Measurements from ENCODE around the gene SERGEF.

SERGEF gene

DNA sequence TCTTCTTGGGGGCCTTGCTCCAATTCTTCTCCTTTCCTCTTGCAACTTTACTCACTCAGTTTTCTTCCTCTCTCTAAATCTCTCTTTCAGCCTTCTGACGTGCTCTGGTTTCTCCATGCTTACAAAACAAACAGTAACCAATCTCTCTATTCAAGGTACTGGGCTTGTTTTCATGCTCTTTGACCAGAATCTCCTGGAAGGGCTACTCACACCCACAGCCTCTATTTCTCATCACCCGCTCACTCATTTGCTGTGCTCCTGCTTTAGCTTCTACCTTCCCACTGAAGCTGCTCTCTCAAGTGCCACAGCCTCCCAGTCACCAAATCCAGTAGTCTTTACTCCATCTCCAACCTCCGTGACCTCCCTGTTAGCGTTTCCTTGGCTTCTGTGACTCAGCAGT is 60.4 kb downstream of the SERGEF start:
- DNase-seq (ENCODE audit: low spot score), result no peak

DNA sequence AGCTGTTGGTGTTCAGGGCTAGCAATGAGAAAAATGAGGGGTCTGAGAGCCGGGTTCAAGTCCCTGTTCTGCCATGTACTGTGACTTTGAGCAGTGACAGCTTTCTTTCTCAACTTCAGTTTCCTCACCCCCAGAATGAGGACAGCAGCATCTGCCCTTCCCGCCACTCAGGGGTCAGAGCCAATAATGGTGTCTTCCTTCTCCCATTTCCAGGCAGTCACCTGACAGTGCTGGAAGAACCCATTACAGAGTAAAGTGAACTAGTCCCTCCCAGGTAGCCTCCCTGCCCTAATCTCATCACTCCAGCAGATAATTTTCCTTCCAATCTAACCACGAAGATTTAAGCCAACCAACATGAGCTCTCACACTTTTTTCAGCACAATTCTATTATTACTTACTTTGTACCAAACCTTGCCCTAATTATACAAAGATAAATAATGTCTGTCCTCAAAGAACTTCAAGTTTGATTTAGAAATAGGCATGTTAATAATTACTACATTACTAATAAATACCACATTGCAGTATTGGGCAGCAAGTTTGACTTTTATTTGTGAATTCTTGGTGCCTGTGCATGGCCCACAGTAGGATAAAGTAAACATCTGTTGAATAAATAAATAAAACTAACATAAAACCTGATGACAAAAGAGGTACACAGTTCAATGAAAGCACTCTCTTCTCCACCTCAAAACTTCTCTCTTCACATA is 61.0 kb downstream of the SERGEF start:
- DNase-seq (ENCODE audit: low spot score), result no peak

DNA sequence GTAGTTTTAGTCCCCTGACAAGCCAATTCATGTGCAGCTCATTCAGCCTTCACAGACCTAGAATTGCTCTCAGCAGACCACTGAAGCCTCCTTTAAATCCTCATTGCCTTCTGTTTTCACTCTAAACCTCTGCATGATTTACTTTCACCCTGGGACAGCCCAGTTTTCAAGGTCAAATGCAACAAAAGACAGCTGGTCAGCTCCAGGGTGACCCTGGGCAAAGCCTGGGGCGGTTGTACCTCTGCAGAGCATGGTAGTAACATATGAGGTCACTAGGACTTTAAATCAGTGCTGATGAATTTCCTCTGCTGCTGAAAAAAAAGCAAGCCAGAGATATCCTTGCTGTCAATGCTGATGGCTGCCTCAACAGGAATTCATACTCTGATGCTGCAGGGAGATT is 62.2 kb downstream of the SERGEF start:
- DNase-seq (ENCODE audit: low spot score), result no peak

DNA sequence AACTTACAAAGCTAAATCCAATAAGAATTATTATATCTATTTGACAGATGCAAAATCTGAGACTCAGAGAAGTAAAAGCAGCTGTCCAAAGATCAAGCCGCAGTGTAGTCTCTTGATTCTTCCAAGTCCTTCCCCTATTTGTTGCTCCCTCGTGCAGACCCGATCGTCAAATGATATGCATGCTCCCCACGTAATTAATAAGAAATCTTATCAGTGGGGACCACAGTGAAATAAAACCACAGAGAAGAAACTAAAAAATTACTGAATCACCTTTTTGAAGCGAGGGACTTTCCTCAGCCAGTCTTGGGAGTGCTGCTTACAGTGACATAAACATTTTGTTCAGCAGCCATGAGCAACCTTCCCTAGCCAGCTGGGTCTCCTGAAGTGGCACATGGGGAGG is 64.6 kb downstream of the SERGEF start:
- DNase-seq (ENCODE audit: low spot score), result no peak

DNA sequence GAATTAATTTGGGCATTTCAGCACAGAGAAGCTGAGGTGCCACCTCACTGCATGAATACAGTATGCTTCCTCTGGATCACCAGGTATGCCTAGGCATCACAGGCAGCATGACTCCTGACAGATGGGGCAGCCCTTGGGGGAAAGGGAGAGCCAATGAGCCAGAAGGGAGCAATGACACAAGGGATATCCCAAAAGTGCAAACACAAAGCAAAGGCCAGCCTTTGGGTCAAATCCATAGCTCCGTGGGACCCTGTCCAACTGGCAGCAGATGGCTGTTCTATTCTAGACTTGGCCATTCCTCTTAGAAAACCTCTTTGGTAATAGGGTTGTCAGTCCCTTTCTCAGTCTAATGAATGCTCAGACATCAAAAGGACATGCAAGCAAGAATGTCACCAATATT is 73.3 kb downstream of the SERGEF start:
- no peak for DNase-seq (ENCODE audit: low spot score)

DNA sequence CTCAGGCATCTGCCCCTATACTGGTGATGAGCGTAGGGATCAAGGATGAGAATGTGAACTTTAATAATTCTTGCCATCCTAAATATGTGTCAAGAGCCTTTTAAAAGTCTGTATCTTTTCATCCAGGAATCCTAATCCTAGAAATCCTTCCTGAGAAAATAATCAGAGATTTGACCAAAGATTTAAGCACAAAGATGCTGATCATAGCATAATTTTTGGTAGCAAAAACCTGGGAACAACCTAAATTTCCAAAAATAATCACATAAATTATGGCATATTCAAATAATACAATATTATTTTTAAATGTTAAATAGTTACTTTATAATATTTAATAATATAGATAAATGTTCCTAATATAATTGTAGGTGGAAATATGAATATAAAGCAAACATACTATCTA is 76.1 kb downstream of the SERGEF start:
- DNase-seq (ENCODE audit: low spot score), result no peak

DNA sequence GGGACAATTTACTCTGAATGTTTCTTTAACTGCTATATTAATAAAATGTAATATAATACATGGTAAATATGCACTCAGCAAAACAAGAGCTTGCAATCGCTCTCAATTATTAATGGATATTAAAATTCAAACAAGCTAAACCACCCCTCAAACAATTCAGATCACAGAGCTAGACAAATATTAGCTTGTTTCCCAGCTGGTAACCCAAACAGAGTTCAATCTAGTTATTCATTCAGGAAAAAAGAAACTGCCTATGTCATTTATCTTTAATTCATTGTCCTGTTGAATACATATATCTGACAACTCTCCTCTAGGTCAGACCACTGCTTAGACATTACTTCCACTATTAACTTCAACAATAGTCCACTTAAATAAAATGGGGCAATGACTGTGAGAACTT is 78.7 kb downstream of the SERGEF start:
- no peak for DNase-seq (ENCODE audit: low spot score)

DNA sequence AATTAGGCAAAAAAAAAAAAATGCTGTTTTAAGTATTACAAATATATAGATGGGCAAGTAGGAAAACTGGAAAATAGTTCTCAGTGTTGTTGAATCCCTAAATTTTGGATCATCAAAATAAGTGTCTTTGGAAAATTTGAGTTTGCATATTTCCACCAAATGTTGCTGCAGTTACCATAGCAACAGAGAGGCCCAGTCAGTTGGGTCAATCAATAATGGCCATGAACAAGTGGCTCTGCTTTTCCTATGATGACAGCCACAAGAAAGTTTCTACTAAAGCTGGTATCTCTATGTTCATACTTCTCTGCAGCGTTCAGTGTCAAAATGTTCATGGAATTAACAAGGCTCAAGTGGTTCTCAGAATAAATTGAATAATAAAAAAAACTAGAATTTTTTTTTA is 79.1 kb downstream of the SERGEF start:
- DNase-seq (ENCODE audit: low spot score), result no peak

DNA sequence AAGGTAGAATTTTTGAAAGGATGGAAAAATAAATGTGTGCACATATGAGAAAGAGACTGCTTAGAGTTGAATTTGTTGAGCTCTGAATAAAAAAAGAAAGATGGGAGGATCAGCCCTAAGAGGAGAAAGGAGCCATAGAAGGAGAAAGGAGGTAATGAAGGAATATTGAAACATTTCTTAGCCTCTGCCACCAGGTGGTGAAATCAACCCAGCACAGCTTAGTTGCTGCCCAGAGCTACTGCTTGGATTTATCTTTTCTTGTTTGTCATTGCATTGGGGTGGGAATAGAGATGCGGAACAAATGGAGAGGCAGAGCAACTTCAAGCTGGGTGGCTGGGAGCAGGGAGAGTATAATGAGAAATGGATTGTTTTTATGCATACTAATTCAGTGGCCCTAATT is 80.4 kb downstream of the SERGEF start:
- no peak for DNase-seq (ENCODE audit: low spot score)

DNA sequence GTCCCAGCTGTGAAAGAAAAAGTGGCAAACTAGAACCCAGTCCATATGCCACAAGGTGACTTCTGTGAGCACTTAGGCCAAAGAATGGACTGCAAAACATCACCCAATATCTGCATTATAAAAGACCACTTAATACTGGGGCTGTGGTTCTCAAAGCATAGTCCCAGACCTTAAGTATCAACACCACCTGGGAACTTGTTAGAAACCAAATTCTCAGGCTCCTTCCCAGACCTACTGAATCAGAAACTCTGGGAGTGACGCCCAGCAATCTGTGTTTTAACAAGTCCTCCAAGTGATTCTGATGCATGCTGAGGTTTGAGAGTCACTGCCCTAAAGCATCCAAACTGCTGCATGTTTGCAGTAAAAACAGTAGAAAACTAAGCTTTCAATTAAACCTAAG is 81.3 kb downstream of the SERGEF start:
- DNase-seq (ENCODE audit: low spot score), result no peak

DNA sequence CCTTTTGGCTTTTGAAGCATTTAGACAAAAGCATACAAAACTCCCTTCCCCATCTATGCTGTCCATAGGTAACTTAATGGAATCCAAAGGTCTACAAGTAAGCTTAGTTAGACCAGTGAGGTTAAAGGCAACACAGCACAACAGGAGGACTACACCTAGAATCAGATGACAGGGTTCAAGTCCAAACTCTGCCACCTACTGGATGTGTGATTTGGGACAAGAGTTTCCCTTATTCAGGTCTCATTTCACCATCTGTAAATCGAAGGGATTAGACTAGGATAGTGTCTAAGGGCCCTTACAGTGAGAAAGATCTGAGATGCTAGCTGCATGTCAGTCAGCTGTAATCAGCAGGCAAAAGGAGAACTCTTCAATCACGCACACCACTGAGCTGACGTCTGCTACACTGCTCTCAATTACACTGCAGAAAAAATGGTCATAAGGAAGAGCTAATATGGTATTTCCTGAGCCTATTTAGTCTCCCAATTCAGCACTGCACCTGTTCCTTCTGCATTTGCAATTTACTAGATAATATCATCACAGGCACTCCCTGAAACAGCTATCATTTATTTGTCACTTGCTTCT is 82.2 kb downstream of the SERGEF start:
- DNase-seq (ENCODE audit: low spot score), result no peak

DNA sequence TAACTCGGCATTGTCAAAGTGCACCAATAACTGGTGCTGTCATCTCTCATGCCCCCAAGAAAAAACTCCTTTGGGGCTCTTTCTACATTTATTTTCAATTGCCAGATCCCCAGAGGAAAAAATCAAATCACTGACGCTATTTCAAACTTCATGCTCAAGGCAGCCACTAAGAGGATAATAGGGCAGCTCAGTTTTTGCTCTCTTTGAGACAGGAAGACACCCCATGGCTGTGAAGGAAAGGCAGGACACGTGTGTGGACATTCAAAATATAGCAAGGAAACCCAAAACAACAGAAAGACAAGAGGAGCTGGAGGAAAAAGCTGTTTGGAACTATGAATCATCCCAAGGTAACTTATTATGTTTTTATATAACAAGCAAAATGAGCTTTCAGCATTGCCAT is 83.7 kb downstream of the SERGEF start:
- no peak for DNase-seq (ENCODE audit: low spot score)

DNA sequence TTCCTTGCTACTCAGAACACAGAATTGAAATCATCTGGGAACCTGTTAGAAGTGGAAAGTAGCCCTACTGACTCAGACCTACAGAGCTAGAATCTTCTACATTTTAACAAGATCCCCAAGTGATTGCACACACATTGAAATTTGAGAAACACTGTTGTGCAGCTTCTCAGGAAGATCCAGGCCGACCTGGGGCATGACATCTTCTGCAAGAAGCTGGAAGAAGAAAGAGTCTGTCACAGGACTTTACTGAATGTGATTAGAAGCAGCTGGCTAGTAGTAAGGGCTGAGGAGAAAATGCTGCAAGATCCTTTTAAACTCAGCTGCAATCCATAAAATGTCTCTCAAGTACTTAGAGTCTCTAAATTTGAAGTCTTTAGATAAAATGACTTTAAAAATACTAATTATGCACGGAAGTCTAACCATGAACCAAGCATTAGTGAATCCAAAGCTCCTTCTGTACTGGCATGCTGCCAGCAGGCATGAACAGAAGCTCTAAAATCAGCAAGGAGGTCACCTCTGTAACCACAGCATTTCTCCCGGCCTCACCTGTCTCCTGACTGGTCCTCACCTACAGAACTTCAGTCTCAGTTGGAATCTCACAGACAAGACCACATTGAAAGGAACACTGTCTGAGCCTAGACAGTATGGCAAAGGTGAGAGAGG is 85.0 kb downstream of the SERGEF start:
- DNase-seq (ENCODE audit: low spot score), result no peak

DNA sequence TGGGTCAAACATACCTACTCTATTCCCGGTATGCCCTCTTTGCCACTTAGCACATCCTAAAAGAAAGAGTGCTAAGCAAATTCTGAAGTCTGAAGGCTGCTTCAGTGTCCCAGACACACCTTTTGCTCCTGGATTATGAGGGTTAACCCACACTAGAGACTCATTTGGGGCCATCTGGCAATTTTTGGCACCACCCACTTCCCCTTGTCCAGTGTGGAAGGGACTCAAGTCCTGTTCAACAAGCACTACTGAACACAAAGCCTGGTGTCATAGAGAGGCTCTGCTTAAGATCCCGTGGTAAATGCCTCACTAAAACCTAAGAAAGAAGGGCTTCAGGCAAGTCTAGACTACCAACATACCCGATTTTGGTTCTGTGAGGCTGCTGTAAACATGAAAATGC is 85.8 kb downstream of the SERGEF start:
- no peak for DNase-seq (ENCODE audit: low spot score)

DNA sequence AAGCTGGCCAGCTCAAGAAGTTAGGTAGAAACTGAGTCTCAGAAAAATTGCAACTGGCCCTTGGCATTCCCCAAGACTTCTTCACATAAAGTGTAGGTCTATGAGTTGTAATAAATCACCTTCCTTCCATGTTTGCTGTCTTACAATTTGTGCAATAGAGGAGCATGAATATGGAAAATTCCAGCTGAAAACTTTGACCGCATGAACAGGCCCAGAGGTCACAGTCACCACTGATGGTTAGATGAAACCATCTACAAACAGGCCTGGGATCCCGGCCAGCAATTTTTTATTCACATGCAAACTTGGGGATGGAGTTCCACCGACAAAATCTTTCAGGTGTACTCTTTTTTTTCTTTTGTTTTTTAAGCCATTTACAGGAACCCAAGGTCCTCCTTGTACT is 88.1 kb downstream of the SERGEF start:
- no peak for DNase-seq (ENCODE audit: low spot score)

DNA sequence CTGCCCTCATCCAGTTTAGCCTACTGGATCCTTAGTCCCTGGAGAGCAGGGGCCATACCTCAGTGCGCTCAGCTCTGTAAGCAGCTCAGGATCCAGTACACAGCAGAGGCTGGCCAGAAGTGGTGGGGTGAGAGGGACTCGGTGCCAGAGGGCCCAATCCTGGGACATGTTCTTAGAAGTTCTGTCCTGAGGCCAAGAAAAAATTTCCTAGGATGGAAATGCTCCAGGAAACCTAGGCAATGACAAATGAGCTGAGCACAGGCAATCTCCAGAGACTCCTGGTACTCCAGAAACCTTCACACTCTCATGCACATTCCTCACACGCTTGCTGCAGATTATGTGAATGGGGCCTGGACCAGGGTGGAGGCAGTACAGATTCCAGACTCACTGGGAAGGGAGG is 89.6 kb downstream of the SERGEF start:
- peak; percentile 39 for DNase-seq (ENCODE audit: low spot score)

DNA sequence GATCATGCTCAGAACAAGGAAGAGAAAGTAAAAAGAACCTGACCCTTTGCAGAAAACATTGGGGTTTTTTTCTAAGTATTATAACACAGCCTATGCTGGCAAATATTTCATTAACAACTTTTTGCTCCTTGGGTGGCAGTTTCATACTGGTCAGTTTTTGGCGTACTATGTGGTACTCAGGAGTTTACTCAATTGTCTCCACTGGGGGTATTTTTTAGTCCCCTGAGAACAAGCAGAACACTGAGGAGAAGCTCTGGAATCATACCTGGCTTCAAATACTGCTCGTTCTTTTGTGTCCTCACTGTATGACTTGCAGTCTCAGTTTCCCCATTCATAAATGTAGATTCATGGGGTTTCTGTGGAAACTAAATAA is 90.4 kb downstream of the SERGEF start:
- no peak for DNase-seq (ENCODE audit: low spot score)

DNA sequence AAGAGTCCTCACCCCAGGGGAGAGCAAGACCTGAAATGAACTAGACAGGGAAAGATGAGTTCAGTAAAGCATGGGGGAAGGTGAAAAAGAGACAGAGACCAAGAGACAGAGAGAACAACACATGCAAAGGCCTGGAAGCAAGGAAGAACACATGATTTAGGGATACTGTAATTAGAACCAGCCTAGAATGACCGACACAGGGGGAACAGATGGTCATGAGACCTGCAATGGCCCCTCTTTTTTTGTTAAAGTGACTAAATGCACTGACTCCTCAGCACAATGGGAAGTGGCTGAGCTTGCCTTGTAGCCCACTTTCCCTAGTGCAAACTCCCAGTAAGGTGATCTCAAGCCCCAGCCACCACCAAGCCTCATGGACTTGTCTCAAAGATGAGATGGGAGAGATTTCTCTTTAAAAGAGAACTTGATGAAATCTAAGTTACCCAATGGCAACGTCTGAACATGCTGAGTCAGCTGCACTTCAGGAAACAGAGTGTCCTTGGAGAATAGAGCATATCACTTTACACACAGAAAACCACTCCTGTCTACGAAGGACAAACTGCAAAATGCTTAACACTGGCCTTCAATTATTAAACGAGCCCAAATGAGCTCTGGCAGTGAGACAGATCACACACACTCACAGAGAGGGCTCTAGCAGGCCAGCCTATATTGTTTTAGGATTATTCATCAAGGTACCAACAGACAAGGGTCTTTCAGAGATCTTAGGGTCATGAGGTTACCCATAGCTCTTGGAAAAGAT is 91.0 kb downstream of the SERGEF start:
- DNase-seq (ENCODE audit: low spot score), result no peak

DNA sequence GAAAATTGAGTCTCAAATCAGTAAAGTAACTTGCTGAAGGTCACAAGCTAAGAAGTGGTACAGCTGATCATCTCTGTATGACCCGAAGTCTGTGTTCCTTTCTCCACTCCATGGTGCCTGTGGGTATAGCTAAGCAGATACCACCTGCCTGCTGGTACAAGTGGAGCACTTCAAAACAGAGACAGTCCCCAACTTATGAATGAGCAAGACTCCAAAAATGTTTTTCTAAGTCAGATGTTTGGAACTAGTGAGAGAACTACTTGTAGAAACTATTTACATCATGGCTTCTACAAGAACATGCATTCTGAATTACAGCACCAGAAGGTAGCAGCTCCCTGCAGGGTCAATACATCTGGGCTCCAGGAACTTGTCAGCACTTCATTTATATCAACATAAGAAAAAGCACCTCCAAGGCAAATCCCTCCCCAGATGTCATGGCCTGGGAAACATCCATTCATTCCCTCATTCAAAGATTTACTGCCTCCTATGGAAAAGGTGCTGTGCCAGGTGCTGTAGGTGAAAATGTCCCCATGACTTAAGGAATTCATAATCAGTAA is 94.7 kb downstream of the SERGEF start:
- no peak for DNase-seq (ENCODE audit: low spot score)

DNA sequence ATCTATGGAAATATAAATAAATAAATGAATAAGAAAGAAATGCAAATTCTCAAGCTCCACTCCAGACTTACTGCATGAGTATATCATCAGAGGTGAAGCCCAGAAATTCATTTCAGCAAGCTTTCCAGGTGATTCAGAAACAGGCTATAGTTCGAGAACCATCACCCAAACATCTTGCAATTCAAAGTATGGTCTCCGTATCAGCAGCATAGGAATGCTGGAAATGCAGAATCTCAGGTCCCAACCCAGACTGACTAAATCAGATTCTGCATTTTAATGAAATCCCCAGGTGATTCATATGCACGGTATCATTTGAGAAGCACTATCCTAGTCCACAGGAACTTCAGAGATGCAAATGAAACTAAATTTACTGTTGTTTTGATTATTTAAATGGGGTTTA is 95.3 kb downstream of the SERGEF start:
- DNase-seq (ENCODE audit: low spot score), result no peak

DNA sequence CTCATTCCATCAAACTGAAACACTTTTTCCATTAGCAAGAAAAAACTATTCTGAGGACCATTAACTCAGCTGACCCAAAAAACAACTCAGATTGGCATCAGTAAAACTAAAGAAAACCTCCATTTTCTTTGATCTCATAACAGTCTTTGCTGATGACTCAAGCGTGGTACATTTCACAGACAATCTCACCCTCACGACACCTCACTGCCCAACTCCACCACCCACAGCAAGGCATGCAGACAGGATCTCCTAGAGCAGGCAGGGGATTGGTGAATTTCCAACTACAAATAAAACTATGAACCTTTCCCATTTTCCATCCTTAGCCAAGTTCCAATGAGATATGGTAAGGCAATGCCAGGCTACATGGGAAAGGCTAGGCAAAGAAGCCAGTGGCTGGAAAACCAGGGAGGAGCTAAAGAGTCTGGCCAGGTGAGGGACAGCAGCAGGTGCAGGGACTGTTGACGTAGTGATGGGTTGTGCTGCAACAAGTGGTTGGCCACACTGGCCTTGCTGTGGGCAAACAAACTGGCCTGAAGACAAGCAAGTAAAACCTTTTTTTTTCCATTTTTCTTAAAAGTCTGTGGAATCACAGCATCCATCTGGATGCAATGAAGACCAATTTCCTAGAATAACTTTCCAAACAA is 97.2 kb downstream of the SERGEF start:
- DNase-seq (ENCODE audit: low spot score), result no peak

DNA sequence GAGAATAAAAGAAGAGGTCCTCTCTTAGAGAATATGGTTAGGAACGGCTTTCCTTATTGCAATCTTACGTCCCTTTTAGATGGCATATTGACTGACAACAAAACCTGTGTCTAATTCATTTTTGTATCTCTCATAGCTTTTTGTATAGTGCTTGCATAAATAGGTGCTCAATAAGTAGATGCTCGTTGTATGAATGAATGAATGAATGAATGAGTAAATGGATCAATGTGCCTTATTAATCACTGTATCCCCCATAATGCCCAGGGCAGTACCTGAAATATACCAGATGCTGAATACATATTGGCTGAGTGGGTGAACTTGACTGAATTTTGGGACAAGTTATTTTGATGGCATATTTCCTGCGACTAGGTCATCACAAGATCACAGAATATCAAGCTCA is 97.9 kb downstream of the SERGEF start:
- DNase-seq (ENCODE audit: low spot score), result no peak
